K562 (cell line): ENCODE results near the gene KRTAP10-12. TPM values are rescaled to one million over a fixed set of nuclear protein-coding genes. Genes with fewer than 3 reads are reported as not detected.

Source experiments
- ATAC-seq: fragments of 200-7000 bp; cut with Tn5 transposase; 3 replicates; pipeline ENCODE4 v1.9.1; 2020; ENCODE audit warnings: moderate library complexity
- BruUV-seq: library from RNA; stranded (reverse); fragments of 400-500 nt; replicated peaks from 2 replicates; lab custom pipeline; 2021; lab: Mats Ljungman, UMichigan
- CTCF ChIA-PET: fragments of 300-600 bp; formaldehyde crosslinking; extraction: SDS; loops from one replicate; lab custom pipeline; 2021; ENCODE audit warnings: low intra/inter-chr PET ratio; lab: Yijun Ruan, JAX
- POLR2A ChIA-PET: fragments of 300-600, 350-650 bp; sonication (Branson Sonifier 250); formaldehyde crosslinking; extraction: SDS; loops from one replicate; lab custom pipeline; 2021; ENCODE audit warnings: antibody characterized with exemption, inconsistent platforms; lab: Yijun Ruan, JAX
- DNase-seq, 4 experiments: peaks; one replicate each; pipeline versions ENCODE4 v3.0.0 to v3.0.0-alpha.2; 2011 to 2018; ENCODE audit warnings: low spot score in 3 of 4, mixed read lengths in 3 of 4; ENCODE audit errors: extremely low read depth in 1 of 4
- FAIRE-seq: peaks from 2 replicates; lab custom pipeline; 2011; peaks lifted over from hg19 to GRCh38; lab: Jason Lieb, UNC
- H2AFZ ChIP-seq: 2 replicates; pipeline ENCODE4 v1.6.0; 2011; ENCODE audit warnings: low read depth, low read length, control low read depth, inconsistent platforms
- H3K27ac ChIP-seq: fragments of 200-600 bp; 3 replicates; pipeline ENCODE4 v1.8.0; 2011; ENCODE audit warnings: low read depth, mild to moderate bottlenecking, control low read depth, inconsistent platforms, low read length, moderate library complexity, mixed read lengths; ENCODE audit errors: extremely low read depth
- H3K27me3 ChIP-seq, 2 experiments: fragments of 300-600 bp in 1 of 2; 2 replicates in 1 of 2; 3 replicates in 1 of 2; pipeline versions ENCODE4 v1.6.0 to v1.8.0; 2011; ENCODE audit warnings: inconsistent platforms in 2 of 2, low read length in 2 of 2, mild to moderate bottlenecking in 1 of 2, mixed read lengths in 1 of 2, moderate library complexity in 1 of 2; ENCODE audit not compliant: control insufficient read depth in 2 of 2, insufficient read depth in 2 of 2
- H3K36me3 ChIP-seq: fragments of 300-600 bp; 3 replicates; pipeline ENCODE4 v1.8.0; 2011; ENCODE audit warnings: mild to moderate bottlenecking, low read length, inconsistent platforms; ENCODE audit not compliant: control insufficient read depth, insufficient read depth
- H3K4me1 ChIP-seq, 2 experiments: fragments of 200-600 bp in 1 of 2; replicated peaks in 1 of 2; 2 replicates in 1 of 2; 3 replicates in 1 of 2; pipeline versions ENCODE4 v1.5.1 to v1.8.0; 2011; ENCODE audit warnings: inconsistent platforms in 2 of 2, low read length in 2 of 2, mild to moderate bottlenecking in 1 of 2, mixed read lengths in 1 of 2, moderate library complexity in 1 of 2; ENCODE audit not compliant: control insufficient read depth in 2 of 2, insufficient read depth in 2 of 2
- H3K4me2 ChIP-seq: 2 replicates; pipeline ENCODE4 v1.6.1; 2011; ENCODE audit warnings: low read length, control low read depth, inconsistent platforms, mixed read lengths; ENCODE audit not compliant: insufficient read depth
- H3K4me3 ChIP-seq: fragments of 200-600 bp; sonication (generic), shearing (Covaris generic); 2 replicates; pipeline ENCODE4 v1.5.1; 2016; ENCODE audit warnings: control low read depth, inconsistent platforms
- H3K79me2 ChIP-seq: fragments of 200-600 bp; 3 replicates; pipeline ENCODE4 v1.8.0; 2011; ENCODE audit warnings: low read length, inconsistent platforms; ENCODE audit not compliant: control insufficient read depth, insufficient read depth
- H3K9ac ChIP-seq, 2 experiments: 2 replicates each; pipeline versions ENCODE4 v1.6.0 to v1.6.1; 2011; ENCODE audit warnings: low read depth in 2 of 2, low read length in 2 of 2, control low read depth in 1 of 2, inconsistent platforms in 1 of 2, mild to moderate bottlenecking in 1 of 2, mixed read lengths in 1 of 2; ENCODE audit not compliant: insufficient read depth in 1 of 2
- H3K9me1 ChIP-seq: one replicate; pipeline ENCODE4 v1.6.0; 2011; ENCODE audit warnings: inconsistent platforms, mild to moderate bottlenecking, low read length, moderate library complexity; ENCODE audit not compliant: control insufficient read depth, insufficient read depth
- H3K9me3 ChIP-seq: replicated peaks from 2 replicates; pipeline ENCODE4 v1.5.1; 2011; ENCODE audit warnings: low read depth, low read length, inconsistent platforms; ENCODE audit not compliant: control insufficient read depth, insufficient read depth
- H4K20me1 ChIP-seq: replicated peaks from 2 replicates; pipeline ENCODE4 v1.6.1; 2011; ENCODE audit warnings: low read length, inconsistent platforms, mixed read lengths; ENCODE audit not compliant: control insufficient read depth, insufficient read depth
- ARID2 ChIP-seq: fragments of 450-650 bp; IDR thresholded peaks from 2 replicates; pipeline ENCODE4 v1.6.1; 2017; ENCODE audit warnings: antibody characterized with exemption, mild to moderate bottlenecking
- BCL6 ChIP-seq: fragments of 250-450 bp; sonication (Bioruptor Pico); IDR thresholded peaks from 2 replicates; pipeline ENCODE4 v1.4.0; 2020
- CBX8 ChIP-seq: fragments of 200-600 bp; sonication (generic); IDR thresholded peaks from 2 replicates; pipeline ENCODE4 v1.6.1; 2012; ENCODE audit warnings: borderline replicate concordance, mixed run types, low read depth, mild to moderate bottlenecking, moderate library complexity, mixed read lengths, low read length, control low read depth, inconsistent platforms; ENCODE audit not compliant: poor library complexity, severe bottlenecking; ENCODE audit errors: extremely low read depth
- CREB1 ChIP-seq, 2 experiments: sonication (generic) in 1 of 2; formaldehyde crosslinking in 1 of 2; IDR thresholded peaks; 2 replicates each; pipeline versions ENCODE4 v1.6.1 to v1.8.0; 2012 to 2022; ENCODE audit warnings: inconsistent platforms in 1 of 2, mild to moderate bottlenecking in 1 of 2, missing genetic modification reagents in 1 of 2, moderate library complexity in 1 of 2
- FOXP1 ChIP-seq: sonication (generic); formaldehyde crosslinking; IDR thresholded peaks from 2 replicates; pipeline ENCODE4 v1.8.0; 2022; ENCODE audit warnings: mild to moderate bottlenecking, missing genetic modification reagents
- FOXP4 ChIP-seq: sonication (generic); formaldehyde crosslinking; IDR thresholded peaks from 2 replicates; pipeline ENCODE4 v1.8.0; 2022; ENCODE audit warnings: mild to moderate bottlenecking, missing genetic modification reagents, borderline replicate concordance
- HEY1 ChIP-seq: fragments of 250-450 bp; sonication (Bioruptor Pico); IDR thresholded peaks from 2 replicates; pipeline ENCODE4 v1.5.0; 2020; ENCODE audit warnings: mild to moderate bottlenecking, moderate library complexity, borderline replicate concordance
- PHF21A ChIP-seq: fragments of 450-650 bp; IDR thresholded peaks from 2 replicates; pipeline ENCODE4 v1.6.1; 2017; ENCODE audit warnings: low read depth, borderline replicate concordance
- POLR2H ChIP-seq: IDR thresholded peaks from 2 replicates; pipeline ENCODE4 v1.6.1; 2016; ENCODE audit warnings: missing genetic modification characterization, low read depth, mild to moderate bottlenecking, control low read depth, missing compliant biosample characterization, moderate library complexity
- RBM14 ChIP-seq: fragments of 200-400 bp; formaldehyde crosslinking; IDR thresholded peaks from 2 replicates; pipeline ENCODE4 v1.6.1; 2018; ENCODE audit warnings: low read depth, mild to moderate bottlenecking, low read length, moderate library complexity, borderline replicate concordance; ENCODE audit not compliant: insufficient read depth
- SOX6 ChIP-seq: fragments of 450-650 bp; IDR thresholded peaks from 2 replicates; pipeline ENCODE4 v1.6.1; 2014; ENCODE audit warnings: mild to moderate bottlenecking
- ZNF239 ChIP-seq: fragments of 250-450 bp; sonication (Bioruptor Pico); IDR thresholded peaks from 2 replicates; pipeline ENCODE4 v1.4.0; 2020; ENCODE audit warnings: mild to moderate bottlenecking
- ZNF445 ChIP-seq: fragments of 250-450 bp; sonication (Bioruptor Pico); IDR thresholded peaks from 2 replicates; pipeline ENCODE4 v1.4.0; 2020; ENCODE audit warnings: low read depth, mild to moderate bottlenecking, moderate library complexity
- WGBS: fragments of 100-300 bp; shearing (Covaris generic); methylation state at CpG from one replicate; pipeline ENCODE4 v1.1.6; 2016; ENCODE audit warnings: low coverage, mixed read lengths; ENCODE audit not compliant: insufficient coverage; ENCODE audit errors: missing lambda C conversion rate; 5-methylcytosine and 5-hydroxymethylcytosine counted together
- in situ Hi-C: fragments of 300-500 bp; cut with MboI; formaldehyde crosslinking; loops from 4 replicates; pipeline ENCODE4 v1.15.0; 2018; ENCODE audit warnings: inconsistent platforms, mixed read lengths
- intact Hi-C: fragments of 100-400 bp; cut with micrococcal nuclease; formaldehyde crosslinking; loops from 2 replicates; pipeline ENCODE4 v1.14.2; 2022
- polyA plus RNA-seq, 8 experiments: library from polyadenylated mRNA; depleted of rRNA in 4 of 8; stranded (reverse) in 5 of 8; unstranded in 3 of 8; fragments of >200 nt; fragmentation: Nextera tagmentation in 2 of 8; fragmentation: Illumina TruSeq in 1 of 8; extraction: Ambion mirVana in 2 of 8; extraction: Trizol in 1 of 8; gene quantifications; 2 replicates each; pipeline versions ENCODE4 v1.2.1 to v1.2.3, GENCODE V29; 2011 to 2014; ENCODE audit warnings: inconsistent platforms in 1 of 8, missing spikeins in 1 of 8
- total RNA-seq, 7 experiments: library from RNA; depleted of rRNA in 6 of 7; stranded (reverse); fragments of >200 nt in 6 of 7; fragmentation: Illumina TruSeq in 2 of 7; extraction: Trizol in 2 of 7; gene quantifications; 2 replicates each; pipeline versions ENCODE4 v1.2.1 to v1.2.3, GENCODE V29; 2011 to 2021; ENCODE audit warnings: low replicate concordance in 1 of 7

The KRTAP10-12 gene
- total and polyA plus RNA-seq, 9 of the 15 experiments (the other 6 are each of a cell fraction or from before 2014, with no cell fraction given) = not detected

- H3K9me3 ChIP-seq = no peaks in the 10 kb centered on the region
- no peak for DNase-seq
- POLR2A ChIA-PET = interaction anchor here (0.5 to 2.6 kb wide), 4 partner anchors 10 to 280 kb away, joined by 3 to 10 read pairs (median 4); no protein-coding TSS in a partner anchor
- no peak overlapping the region for H3K4me3 ChIP-seq
- TF ChIP-seq ZNF445 (CRISPR knock-in tag) (no peak), FOXP1 (CRISPR knock-in tag) (no peak), ZNF239 (no peak), PHF21A (no peak)
- H3K4me2 ChIP-seq = no peak overlapping the region
- in situ Hi-C loops = no loop called here
- no peaks in the 10 kb centered on the region for H3K36me3 ChIP-seq
- ATAC-seq = no peak; the same call in 2 of the 3 replicates
- H2AFZ ChIP-seq = no peak overlapping the region
- no peaks in the 10 kb centered on the region for H3K79me2 ChIP-seq
- no peak overlapping the region for H3K27ac ChIP-seq
- peaks cover 12% of the 10 kb centered on the region; the same call in 1 of the 2 replicates for H4K20me1 ChIP-seq
- intact Hi-C loops = no loop called here
- no peak for FAIRE-seq
- BruUV-seq = no TSS peak
- peaks cover 10 to 13% of the 10 kb centered on the region in 2 experiments; a peak in 4 of 5 replicates for H3K4me1 ChIP-seq
- no peaks in the 10 kb centered on the region for H3K9me1 ChIP-seq
- CTCF ChIA-PET = no interaction called here
- peak overlapping the region in 1 of 2 experiments; percentile 12; a peak in 1 of 4 replicates for H3K9ac ChIP-seq
- H3K27me3 ChIP-seq = peaks cover 71 to 90% of the 10 kb centered on the region in 2 experiments
- WGBS = 8% methylated on average over 21 of the region's 23 CpGs
These were observed 32.5 kb downstream of the KRTAP10-12 start for GRCh38 chr21:44729336-44730027.

DNA sequence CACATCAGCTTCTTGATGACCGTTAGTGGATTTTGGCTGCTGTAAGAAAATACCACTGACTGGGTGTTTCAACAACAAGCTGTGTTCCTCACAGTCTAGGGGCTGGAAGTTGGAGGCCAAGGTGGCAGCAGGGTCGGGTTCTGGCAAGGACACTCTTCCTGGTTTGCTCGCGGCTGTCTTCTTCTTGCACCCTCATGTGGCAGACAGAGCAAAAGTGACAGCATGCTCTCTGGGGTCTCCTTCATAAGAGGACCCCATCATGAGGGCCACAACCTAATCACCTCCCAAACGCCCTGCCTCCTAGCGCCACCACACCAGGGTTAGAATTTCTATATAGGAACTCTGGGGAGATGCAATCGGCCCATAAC lies 33.0 kb downstream of the KRTAP10-12 start:
- H3K79me2 ChIP-seq = no peaks in the 10 kb centered on the region
- ATAC-seq (no peak), DNase-seq (no peak), FAIRE-seq (no peak)
- BruUV-seq = no TSS peak
- H3K4me3 ChIP-seq = no peak overlapping the region
- peaks cover 9% of the 10 kb centered on the region; the same call in 1 of the 2 replicates for H4K20me1 ChIP-seq
- CTCF ChIA-PET = no interaction called here
- in situ Hi-C loops (no loop called here), intact Hi-C loops (no loop called here)
- POLR2A ChIA-PET = interaction anchor here (0.6 to 2.6 kb wide), 2 partner anchors 10 to 120 kb away, joined by 3 to 10 read pairs; no protein-coding TSS in a partner anchor
- no peaks in the 10 kb centered on the region for H3K9me1 ChIP-seq
- H3K36me3 ChIP-seq = no peaks in the 10 kb centered on the region
- WGBS = 3% methylated on average over 7 of the region's 7 CpGs
- H3K4me1 ChIP-seq = peaks cover 10 to 17% of the 10 kb centered on the region in 2 experiments; a peak in 4 of 5 replicates
- H3K27me3 ChIP-seq = peaks cover 73 to 89% of the 10 kb centered on the region in 2 experiments
- H3K4me2 ChIP-seq = no peak overlapping the region
- H2AFZ ChIP-seq = no peak overlapping the region
- no peak overlapping the region for H3K9ac ChIP-seq
- H3K27ac ChIP-seq = no peak overlapping the region
- H3K9me3 ChIP-seq = no peaks in the 10 kb centered on the region
- no peak for TF ChIP-seq CBX8
- TF ChIP-seq ARID2 = no peak
- TF ChIP-seq SOX6 = no peak
- TF ChIP-seq HEY1 = no peak
- TF ChIP-seq RBM14 = no peak
- no peak for TF ChIP-seq FOXP4 (CRISPR knock-in tag)
- TF ChIP-seq POLR2H (tag) = no peak
- TF ChIP-seq BCL6 (CRISPR knock-in tag) = no peak
- TF ChIP-seq CREB1 (IDR thresholded peaks at IDR 0.05) = no peak
- no peak for TF ChIP-seq CREB1 (CRISPR knock-in tag; IDR thresholded peaks at IDR 0.05)
